GM19372 (cell line): Measurements from ENCODE around the gene KRTAP3-1.

Source experiments
- ATAC-seq: cut with Tn5 transposase; IDR thresholded peaks from one replicate; pipeline ENCODE4 v1.9.1; 2021; ENCODE audit warnings: mild to moderate bottlenecking, low read depth, moderate library complexity; ENCODE audit not compliant: unreplicated experiment

KRTAP3-1 gene

DNA sequence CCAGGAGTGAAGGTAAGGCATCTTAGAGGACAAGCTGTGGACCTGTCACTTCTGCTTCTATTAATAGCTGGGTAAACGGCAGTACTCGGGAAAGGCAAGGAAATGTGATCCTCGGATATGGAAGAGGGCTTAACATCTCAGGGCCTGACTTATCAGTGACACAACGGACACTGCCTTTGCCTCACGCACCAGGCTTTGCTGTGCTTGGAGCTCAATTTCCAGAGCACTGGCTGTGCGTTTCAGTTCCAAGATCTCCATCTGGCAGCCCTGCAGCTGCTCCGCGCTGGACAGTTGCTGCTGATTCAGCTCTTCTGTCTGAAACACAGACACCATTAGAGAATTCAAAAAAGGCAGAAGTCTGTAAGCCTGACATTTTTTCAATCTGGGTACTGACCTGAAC, 28.3 kb downstream of the KRTAP3-1 start:
- ATAC-seq: no peak

DNA sequence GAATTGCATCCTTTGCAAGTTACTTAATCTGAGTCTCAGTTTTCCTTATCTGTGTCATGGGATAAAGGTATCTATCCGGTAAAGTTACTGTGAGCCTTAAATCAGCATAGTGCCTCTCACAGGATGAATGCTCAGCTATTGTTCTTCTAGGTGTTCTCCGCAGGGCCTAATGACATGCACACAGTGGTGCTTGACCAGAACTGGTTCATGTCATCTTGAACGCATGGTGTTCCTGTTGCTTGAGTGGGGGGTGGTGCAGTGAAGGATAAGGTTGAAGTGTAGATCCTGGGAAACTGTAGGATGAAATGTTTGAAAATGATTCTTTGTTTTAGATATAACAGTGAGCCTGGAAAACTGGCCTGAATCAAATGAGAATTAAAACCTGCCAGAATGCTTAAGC, 28.8 kb downstream of the KRTAP3-1 start:
- no peak for ATAC-seq

DNA sequence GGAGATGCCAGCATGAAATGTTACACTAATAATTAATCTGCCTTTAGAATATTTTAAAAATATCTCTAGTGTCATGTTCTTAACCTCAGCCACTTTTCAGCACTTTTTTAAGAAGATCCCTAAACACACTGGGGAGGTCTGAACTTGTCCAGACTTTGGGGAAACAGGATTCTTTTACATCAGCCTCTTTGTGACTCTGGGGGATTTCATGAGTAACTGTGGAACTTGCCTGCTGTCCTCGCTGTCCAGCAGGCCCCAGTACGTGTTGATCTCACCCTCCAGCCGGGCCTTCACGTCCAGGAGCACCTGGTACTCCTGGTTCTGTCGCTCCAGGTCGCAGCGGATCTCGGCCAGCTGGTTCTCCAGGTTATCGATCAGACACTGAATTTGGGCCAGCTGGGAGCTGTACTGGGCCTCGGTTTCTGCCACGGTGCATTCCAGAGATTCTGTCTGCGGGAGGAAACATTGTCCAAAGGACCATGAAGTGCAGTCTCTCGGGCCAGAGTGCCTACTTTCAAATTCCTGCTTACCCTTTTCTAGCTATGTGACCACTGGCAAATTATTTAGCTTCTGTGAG, 30.3 kb downstream of the KRTAP3-1 start:
- ATAC-seq: no peak

DNA sequence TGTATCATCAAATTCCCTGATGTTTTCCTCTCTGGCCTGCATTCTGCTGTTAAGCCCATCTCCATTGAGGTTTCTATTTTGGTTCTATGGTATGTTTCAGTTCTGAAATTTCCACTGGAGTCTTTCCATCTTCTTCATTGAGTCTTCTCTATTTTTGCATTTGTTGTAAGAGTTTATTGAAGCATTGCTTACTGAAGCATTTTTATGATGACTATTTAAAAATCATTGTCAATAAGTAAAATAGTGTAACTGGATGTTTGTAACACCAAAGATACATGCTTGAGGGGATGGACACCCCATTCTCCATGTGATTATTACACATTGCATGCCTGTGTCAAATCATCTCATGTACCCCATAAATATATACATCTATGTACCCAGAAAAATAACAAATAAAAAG, 33.4 kb downstream of the KRTAP3-1 start:
- no peak for ATAC-seq

DNA sequence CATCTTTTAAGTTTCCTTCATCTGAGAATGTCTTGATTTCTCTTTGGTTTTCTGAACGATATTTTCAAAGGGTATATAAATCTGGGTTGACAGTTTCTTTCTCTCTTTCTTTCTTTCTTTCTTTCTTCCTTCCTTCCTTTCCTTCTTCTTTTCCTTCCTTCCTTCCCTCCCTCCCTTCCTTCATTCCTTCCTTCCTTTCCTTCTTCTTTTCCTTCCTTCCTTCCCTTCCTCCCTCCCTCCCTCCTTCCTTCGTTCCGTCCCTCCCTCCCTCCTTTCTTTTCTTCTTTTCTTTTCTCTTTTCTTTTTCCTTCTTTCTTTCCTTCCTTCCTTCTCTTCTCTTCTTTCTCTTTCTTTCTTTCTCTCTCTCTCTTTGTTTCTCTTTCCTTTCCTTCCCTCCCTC, 34.6 kb downstream of the KRTAP3-1 start:
- no peak for ATAC-seq

- ATAC-seq: no peak
Observed at GRCh38 chr17:40967582-40967981, 41.3 kb downstream of the KRTAP3-1 start.

DNA sequence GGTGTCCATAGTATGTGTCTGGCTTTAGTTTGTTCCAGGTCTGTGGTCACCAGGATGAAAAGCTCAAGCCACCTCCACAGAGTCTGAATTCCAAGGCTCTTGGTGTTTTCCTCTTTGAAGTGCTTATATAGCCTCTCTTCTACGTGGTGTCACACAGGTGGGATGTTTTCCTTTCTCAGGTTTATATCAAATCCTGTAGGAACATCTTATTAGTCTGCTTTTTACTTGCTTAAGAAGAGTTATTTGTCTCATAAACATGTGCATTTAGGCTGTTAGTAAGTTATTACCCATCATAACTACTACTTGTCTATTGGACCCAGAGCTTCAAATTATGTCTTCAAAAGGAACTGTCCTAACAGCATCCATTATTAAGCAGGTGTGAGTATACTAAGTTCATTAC, 42.1 kb downstream of the KRTAP3-1 start, which contains the start of gene KRT39:
Gene KRT39, minus strand, starts transcription at position 101 of the 400 bp plus-strand sequence. Its CDS starts 92 bp downstream, at position 9.
- no peak for ATAC-seq

DNA sequence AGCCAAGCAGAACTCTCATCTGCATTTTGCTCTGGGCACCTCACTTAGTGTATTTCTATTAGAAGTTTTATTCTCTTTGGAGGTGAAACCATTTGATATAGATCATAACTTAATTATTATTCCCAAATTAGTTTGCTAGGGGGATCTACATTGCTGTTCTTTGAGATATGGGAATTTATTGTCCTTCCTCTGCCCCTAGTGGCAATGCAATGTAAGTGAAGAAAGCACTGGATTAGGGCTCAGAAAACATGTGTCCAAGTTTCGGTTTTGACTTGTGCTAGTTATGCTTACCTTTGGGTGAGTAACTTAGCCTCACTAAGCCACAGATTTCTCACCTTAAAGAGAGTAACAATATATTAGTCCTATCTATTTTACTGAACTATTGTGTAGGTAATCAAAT, 45.1 kb downstream of the KRTAP3-1 start:
- ATAC-seq: no peak

DNA sequence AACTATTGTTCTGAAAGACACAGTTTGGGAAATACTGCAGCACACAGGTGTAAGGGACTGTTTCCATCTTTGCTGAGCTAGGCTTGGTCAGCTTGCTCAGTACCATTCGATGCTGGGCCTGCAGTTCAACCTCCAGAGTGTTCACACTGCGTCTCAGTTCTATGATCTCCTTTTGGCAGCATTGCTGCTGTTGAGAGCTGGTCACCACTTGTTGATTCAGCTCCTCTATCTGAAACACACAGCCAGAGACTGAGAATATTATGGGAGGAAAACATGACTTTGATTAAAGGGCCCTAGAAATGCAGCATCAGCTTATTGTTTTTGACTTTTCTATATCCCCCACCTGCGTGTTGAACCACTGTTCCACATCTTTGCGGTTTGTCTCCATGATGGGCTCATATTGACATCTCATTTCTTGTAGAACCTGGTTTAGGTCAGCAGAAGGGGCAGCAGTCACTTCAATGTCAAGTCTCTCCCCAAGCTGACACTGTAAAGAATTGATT, 46.8 kb downstream of the KRTAP3-1 start:
- ATAC-seq: no peak

DNA sequence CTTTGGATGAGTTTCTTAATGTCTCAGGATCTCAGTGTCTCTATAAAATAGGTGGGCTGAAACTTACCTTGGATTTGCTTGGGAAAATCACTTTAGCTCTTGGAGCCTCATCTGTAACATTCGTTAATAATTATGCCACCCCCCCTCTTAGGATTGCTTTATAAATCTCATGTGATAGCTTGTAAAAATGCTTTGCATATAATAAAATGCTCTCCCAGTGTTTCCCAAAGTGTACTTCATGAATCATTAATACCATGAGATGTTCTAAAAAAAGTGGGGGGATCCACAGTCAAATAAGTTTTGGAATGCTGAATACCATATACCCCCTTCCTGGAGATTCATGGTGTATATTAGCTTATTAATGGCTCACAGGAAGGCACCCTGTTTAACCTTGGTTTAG, 47.3 kb downstream of the KRTAP3-1 start:
- ATAC-seq: no peak

- ATAC-seq: no peak
Observed at GRCh38 chr17:40960144-40960543, 48.8 kb downstream of the KRTAP3-1 start.
